A673 (cell line): ENCODE results near the gene SYNDIG1L. TPM values are rescaled to one million over a fixed set of nuclear protein-coding genes. Genes with fewer than 3 reads are reported as not detected.

ENCODE experiments used
- BruUV-seq: library from RNA; stranded (reverse); fragments of 400-500 nt; replicated peaks from 2 replicates; lab custom pipeline; 2021; lab: Mats Ljungman, UMichigan
- CTCF ChIA-PET: fragments of 300-600 bp; sonication (Branson Sonifier 250); formaldehyde crosslinking; loops from one replicate; lab custom pipeline; 2022; ENCODE audit warnings: antibody characterized with exemption; lab: Charles Lee
- POLR2A ChIA-PET: fragments of 300-600 bp; sonication (Branson Sonifier 250); formaldehyde crosslinking; loops from one replicate; lab custom pipeline; 2022; ENCODE audit warnings: antibody characterized with exemption; ENCODE audit not compliant: low non-redundant PET; lab: Charles Lee
- DNase-seq: peaks from one replicate; pipeline ENCODE4 v3.0.0-alpha.2; 2015; ENCODE audit warnings: low spot score
- H3K27ac ChIP-seq: fragments of 200-600 bp; sonication (generic); 2 replicates; pipeline ENCODE4 v1.5.1; 2016; ENCODE audit warnings: mixed run types, low read depth, mild to moderate bottlenecking, mixed read lengths, antibody characterized with exemption, low read length; ENCODE audit not compliant: poor library complexity, severe bottlenecking
- H3K27me3 ChIP-seq: fragments of 200-600 bp; sonication (generic); replicated peaks from 2 replicates; pipeline ENCODE4 v1.6.1; 2017; ENCODE audit warnings: mixed run types, low read depth, mild to moderate bottlenecking, mixed read lengths, antibody characterized with exemption, low read length; ENCODE audit not compliant: insufficient read depth, poor library complexity
- H3K36me3 ChIP-seq: fragments of 200-600 bp; sonication (generic); 2 replicates; pipeline ENCODE4 v1.6.1; 2016; ENCODE audit warnings: mixed run types, mild to moderate bottlenecking, mixed read lengths, antibody characterized with exemption, low read length; ENCODE audit not compliant: insufficient read depth, poor library complexity, severe bottlenecking
- H3K4me1 ChIP-seq: fragments of 200-600 bp; sonication (generic); 2 replicates; pipeline ENCODE4 v1.6.1; 2017; ENCODE audit warnings: mixed run types, mild to moderate bottlenecking, mixed read lengths, antibody characterized with exemption, low read length; ENCODE audit not compliant: insufficient read depth, poor library complexity, severe bottlenecking
- H3K4me3 ChIP-seq: fragments of 200-600 bp; sonication (generic); 2 replicates; pipeline ENCODE4 v1.5.1; 2016; ENCODE audit warnings: low read depth, mixed run types, mild to moderate bottlenecking, mixed read lengths, low read length; ENCODE audit not compliant: poor library complexity, severe bottlenecking
- H3K9me3 ChIP-seq: fragments of 200-600 bp; sonication (generic); 2 replicates; pipeline ENCODE4 v1.6.1; 2016; ENCODE audit warnings: mixed run types, low read depth, mild to moderate bottlenecking, mixed read lengths, antibody characterized with exemption, low read length; ENCODE audit not compliant: poor library complexity, severe bottlenecking
- EZH2 ChIP-seq: fragments of 200-600 bp; sonication (generic); IDR thresholded peaks from 2 replicates; pipeline ENCODE4 v1.6.1; 2017; ENCODE audit warnings: borderline replicate concordance, low read depth, mild to moderate bottlenecking, mixed read lengths, antibody characterized with exemption, low read length; ENCODE audit not compliant: poor library complexity, severe bottlenecking
- intact Hi-C: fragments of 100-400 bp; cut with micrococcal nuclease; formaldehyde crosslinking; loops from one replicate; pipeline ENCODE4 v1.10.0; 2022; ENCODE audit not compliant: unreplicated experiment
- total RNA-seq: library from RNA; stranded (reverse); gene quantifications from 2 replicates; pipeline ENCODE4 v1.2.3, GENCODE V29; 2021
- TF ChIP-seq, protein P1 (sequence below): fragments of 300-800, 200-600 bp; sonication (generic); conservative IDR thresholded peaks from 2 replicates; pipeline ENCODE4 v1.5.1; 2017; ENCODE audit warnings: low read depth, mild to moderate bottlenecking, antibody characterized with exemption, low read length, moderate library complexity, mixed read lengths

The SYNDIG1L gene
- total RNA-seq, 1 experiment from 2014 or later, result not detected

DNA sequence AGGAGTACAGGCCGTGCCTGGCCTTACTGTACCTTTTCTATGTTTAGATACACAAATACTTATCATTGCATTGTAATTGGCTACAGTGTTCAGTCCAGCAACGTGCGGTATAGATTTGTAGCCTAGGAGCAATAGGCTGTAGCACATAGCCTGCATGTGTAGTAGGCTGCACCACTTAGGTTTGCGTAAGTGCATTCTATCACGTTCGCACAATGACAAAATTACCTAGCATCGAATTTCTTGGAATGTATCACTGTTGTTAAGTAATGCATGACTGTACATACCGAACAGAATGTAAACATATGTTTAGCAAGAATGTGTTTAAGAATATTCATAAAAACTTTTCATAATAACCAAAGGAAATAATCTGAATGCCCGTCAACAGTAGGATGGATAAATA is 45.8 kb downstream of the SYNDIG1L start:
- H3K27ac ChIP-seq, result no peak overlapping the region
- intact Hi-C loops, result no loop called here
- H3K4me3 ChIP-seq, result no peak overlapping the region
- no peaks in the 10 kb centered on the region for H3K9me3 ChIP-seq
- ChIA-PET CTCF (no interaction called here), POLR2A (no interaction called here)
- H3K27me3 ChIP-seq, result no peaks in the 10 kb centered on the region
- no peaks in the 10 kb centered on the region for H3K36me3 ChIP-seq
- H3K4me1 ChIP-seq, result no peaks in the 10 kb centered on the region
- no peak for DNase-seq
- TF ChIP-seq, protein P1, sequence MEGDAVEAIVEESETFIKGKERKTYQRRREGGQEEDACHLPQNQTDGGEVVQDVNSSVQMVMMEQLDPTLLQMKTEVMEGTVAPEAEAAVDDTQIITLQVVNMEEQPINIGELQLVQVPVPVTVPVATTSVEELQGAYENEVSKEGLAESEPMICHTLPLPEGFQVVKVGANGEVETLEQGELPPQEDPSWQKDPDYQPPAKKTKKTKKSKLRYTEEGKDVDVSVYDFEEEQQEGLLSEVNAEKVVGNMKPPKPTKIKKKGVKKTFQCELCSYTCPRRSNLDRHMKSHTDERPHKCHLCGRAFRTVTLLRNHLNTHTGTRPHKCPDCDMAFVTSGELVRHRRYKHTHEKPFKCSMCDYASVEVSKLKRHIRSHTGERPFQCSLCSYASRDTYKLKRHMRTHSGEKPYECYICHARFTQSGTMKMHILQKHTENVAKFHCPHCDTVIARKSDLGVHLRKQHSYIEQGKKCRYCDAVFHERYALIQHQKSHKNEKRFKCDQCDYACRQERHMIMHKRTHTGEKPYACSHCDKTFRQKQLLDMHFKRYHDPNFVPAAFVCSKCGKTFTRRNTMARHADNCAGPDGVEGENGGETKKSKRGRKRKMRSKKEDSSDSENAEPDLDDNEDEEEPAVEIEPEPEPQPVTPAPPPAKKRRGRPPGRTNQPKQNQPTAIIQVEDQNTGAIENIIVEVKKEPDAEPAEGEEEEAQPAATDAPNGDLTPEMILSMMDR, result no peak
- no peak for TF ChIP-seq EZH2
- no TSS peak for BruUV-seq

DNA sequence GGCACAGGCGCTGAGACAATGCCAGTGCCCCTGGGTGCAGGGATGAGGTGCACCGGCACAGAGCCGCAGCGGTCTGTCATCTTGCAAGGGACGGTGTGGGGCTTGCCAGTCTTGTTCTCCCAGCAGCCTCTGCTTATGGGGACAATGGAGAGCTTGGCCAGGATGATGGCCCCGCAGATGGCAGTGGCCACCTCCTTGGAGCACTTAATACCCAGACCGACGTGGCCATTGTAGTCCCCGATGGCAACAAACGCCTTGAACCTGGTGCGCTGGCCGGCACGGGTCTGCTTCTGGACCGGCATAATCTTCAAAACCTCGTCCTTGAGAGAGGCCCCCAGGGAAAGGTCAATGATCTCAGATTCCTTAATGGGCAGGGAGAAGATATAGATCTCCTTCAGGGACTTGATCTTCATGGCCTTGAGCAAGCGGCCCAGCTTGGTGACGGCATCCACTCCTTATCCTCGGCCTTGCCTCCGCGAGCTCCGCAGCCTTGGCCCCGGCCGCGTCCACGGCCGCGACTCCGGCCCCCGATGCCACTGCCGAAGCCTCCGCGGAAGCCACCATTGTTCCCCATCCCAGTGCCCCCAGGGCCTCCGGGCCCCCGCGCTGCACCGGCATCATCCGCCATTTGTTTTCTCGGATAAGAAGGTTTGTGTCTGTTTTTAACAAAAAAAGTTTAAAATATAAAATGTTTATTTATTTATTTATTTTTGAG is 47.9 kb downstream of the SYNDIG1L start:
- no TSS peak for BruUV-seq
- no peak overlapping the region for H3K4me3 ChIP-seq
- H3K36me3 ChIP-seq, result no peaks in the 10 kb centered on the region
- H3K27me3 ChIP-seq, result no peaks in the 10 kb centered on the region
- no peak overlapping the region for H3K27ac ChIP-seq
- H3K9me3 ChIP-seq, result no peaks in the 10 kb centered on the region
- CTCF ChIA-PET, result no interaction called here
- H3K4me1 ChIP-seq, result no peaks in the 10 kb centered on the region
- DNase-seq, result no peak
- POLR2A ChIA-PET, result no interaction called here
- no peak for TF ChIP-seq EZH2
- TF ChIP-seq, protein P1, result no peak
- intact Hi-C loops, result no loop called here

DNA sequence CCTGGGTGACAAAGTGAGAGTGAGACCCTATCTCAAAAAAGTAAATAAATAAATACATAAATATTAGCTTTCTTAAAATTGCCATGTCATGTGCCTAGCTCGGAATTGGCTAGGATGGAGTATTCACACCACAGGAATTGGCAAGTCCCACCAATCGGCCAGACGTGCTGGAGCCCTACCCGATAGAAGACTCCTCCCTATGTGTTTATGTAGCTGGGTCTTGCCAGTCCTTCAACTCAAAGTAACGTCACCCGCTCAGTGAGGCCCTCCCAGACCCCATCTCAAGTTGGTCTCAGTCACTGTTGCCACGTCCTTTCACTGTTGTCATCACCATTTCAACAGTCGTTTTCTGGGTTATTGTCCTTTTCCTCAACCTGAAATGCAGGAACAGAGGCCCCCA is 57.6 kb downstream of the SYNDIG1L start:
- H3K4me1 ChIP-seq, result no peaks in the 10 kb centered on the region
- ChIA-PET POLR2A (no interaction called here), CTCF (no interaction called here)
- intact Hi-C loops, result no loop called here
- no peak overlapping the region for H3K27ac ChIP-seq
- TF ChIP-seq, protein P1, result no peak
- TF ChIP-seq EZH2, result no peak
- no peak overlapping the region for H3K4me3 ChIP-seq
- no TSS peak for BruUV-seq
- H3K9me3 ChIP-seq, result no peaks in the 10 kb centered on the region
- no peaks in the 10 kb centered on the region for H3K27me3 ChIP-seq
- no peaks in the 10 kb centered on the region for H3K36me3 ChIP-seq
- no peak for DNase-seq
